ENCODE results near the gene WASHC4. TPM values are rescaled to one million over a fixed set of nuclear protein-coding genes. Genes with fewer than 3 reads are reported as not detected.

Gene WASHC4
- total and polyA plus RNA-seq, 2 experiments from 2014 or later: 75.7 to 83.0 TPM

DNA sequence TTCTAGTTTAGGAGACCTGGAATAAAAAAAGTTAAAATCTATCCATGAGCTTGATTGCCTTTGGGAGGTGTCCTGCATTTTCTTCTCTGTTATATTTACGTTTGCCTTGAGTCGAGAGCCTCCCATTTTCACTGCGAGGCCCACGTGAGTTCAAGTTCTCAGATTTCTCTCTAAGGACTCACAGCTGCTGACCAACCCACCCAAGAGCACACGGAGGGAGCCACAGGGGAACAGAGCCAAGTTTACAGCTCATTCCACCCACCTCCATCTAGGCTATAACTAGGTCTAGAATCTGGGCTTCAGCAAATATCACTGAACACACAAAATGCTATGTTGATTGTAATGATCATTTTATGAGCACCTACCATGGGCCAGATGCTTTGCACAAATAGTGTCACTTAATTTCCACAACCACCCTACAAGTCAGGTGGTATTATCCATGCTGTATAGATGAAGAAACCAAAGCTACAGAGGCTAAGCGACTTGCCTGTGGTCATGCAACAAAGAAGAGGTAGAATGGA, 40.0 kb upstream of the WASHC4 start:
- H3K4me1 Mint-ChIP-seq: peaks cover 5% of the 10 kb centered on the region; the same call in 2 of the 3 replicates
- no peaks in the 10 kb centered on the region; the same call in 1 of the 2 replicates for H3K36me3 ChIP-seq (ENCODE audit: insufficient read depth)
- no peaks in the 10 kb centered on the region for H4K20me1 ChIP-seq (replicated peaks; ENCODE audit: insufficient read depth)
- H3K4me3 ChIP-seq: no peak overlapping the region
- H3K27ac ChIP-seq (ENCODE audit: low read depth): no peak overlapping the region
- H3F3A ChIP-seq (replicated peaks; ENCODE audit: low read depth): no peaks in the 10 kb centered on the region
- DNase-seq (ENCODE audit: low spot score): no peak
- peaks cover 53% of the 10 kb centered on the region for H3K36me3 Mint-ChIP-seq (ENCODE audit: low read depth)
- no peak overlapping the region for H2AFZ ChIP-seq
- ATAC-seq: no peak
- H3K9me2 ChIP-seq (ENCODE audit: insufficient read depth): no peaks in the 10 kb centered on the region
- H3K4me2 ChIP-seq: no peak overlapping the region
- H3K4me3 Mint-ChIP-seq: no peak overlapping the region
- TF ChIP-seq ZNF331 (CRISPR knock-in tag; IDR thresholded peaks at IDR 0.05; ENCODE audit: low read depth) (no peak), STAT1 (IDR thresholded peaks at IDR 0.05; ENCODE audit: unreplicated experiment) (no peak), ZNF114 (CRISPR knock-in tag; IDR thresholded peaks at IDR 0.05) (no peak)
- TF ChIP-seq, protein P1, sequence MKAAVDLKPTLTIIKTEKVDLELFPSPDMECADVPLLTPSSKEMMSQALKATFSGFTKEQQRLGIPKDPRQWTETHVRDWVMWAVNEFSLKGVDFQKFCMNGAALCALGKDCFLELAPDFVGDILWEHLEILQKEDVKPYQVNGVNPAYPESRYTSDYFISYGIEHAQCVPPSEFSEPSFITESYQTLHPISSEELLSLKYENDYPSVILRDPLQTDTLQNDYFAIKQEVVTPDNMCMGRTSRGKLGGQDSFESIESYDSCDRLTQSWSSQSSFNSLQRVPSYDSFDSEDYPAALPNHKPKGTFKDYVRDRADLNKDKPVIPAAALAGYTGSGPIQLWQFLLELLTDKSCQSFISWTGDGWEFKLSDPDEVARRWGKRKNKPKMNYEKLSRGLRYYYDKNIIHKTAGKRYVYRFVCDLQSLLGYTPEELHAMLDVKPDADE (IDR thresholded peaks at IDR 0.05): no peak
- TF ChIP-seq, protein P2, sequence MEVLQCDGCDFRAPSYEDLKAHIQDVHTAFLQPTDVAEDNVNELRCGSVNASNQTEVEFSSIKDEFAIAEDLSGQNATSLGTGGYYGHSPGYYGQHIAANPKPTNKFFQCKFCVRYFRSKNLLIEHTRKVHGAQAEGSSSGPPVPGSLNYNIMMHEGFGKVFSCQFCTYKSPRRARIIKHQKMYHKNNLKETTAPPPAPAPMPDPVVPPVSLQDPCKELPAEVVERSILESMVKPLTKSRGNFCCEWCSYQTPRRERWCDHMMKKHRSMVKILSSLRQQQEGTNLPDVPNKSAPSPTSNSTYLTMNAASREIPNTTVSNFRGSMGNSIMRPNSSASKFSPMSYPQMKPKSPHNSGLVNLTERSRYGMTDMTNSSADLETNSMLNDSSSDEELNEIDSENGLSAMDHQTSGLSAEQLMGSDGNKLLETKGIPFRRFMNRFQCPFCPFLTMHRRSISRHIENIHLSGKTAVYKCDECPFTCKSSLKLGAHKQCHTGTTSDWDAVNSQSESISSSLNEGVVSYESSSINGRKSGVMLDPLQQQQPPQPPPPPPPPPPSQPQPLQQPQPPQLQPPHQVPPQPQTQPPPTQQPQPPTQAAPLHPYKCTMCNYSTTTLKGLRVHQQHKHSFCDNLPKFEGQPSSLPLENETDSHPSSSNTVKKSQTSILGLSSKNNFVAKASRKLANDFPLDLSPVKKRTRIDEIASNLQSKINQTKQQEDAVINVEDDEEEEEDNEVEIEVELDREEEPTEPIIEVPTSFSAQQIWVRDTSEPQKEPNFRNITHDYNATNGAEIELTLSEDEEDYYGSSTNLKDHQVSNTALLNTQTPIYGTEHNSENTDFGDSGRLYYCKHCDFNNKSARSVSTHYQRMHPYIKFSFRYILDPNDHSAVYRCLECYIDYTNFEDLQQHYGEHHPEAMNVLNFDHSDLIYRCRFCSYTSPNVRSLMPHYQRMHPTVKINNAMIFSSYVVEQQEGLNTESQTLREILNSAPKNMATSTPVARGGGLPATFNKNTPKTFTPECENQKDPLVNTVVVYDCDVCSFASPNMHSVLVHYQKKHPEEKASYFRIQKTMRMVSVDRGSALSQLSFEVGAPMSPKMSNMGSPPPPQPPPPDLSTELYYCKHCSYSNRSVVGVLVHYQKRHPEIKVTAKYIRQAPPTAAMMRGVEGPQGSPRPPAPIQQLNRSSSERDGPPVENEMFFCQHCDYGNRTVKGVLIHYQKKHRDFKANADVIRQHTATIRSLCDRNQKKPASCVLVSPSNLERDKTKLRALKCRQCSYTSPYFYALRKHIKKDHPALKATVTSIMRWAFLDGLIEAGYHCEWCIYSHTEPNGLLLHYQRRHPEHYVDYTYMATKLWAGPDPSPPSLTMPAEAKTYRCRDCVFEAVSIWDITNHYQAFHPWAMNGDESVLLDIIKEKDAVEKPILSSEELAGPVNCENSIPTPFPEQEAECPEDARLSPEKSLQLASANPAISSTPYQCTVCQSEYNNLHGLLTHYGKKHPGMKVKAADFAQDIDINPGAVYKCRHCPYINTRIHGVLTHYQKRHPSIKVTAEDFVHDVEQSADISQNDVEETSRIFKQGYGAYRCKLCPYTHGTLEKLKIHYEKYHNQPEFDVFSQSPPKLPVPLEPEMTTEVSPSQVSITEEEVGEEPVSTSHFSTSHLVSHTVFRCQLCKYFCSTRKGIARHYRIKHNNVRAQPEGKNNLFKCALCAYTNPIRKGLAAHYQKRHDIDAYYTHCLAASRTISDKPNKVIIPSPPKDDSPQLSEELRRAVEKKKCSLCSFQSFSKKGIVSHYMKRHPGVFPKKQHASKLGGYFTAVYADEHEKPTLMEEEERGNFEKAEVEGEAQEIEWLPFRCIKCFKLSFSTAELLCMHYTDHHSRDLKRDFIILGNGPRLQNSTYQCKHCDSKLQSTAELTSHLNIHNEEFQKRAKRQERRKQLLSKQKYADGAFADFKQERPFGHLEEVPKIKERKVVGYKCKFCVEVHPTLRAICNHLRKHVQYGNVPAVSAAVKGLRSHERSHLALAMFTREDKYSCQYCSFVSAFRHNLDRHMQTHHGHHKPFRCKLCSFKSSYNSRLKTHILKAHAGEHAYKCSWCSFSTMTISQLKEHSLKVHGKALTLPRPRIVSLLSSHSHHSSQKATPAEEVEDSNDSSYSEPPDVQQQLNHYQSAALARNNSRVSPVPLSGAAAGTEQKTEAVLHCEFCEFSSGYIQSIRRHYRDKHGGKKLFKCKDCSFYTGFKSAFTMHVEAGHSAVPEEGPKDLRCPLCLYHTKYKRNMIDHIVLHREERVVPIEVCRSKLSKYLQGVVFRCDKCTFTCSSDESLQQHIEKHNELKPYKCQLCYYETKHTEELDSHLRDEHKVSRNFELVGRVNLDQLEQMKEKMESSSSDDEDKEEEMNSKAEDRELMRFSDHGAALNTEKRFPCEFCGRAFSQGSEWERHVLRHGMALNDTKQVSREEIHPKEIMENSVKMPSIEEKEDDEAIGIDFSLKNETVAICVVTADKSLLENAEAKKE (CRISPR knock-in tag; IDR thresholded peaks at IDR 0.05): no peak
- H3K27me3 Mint-ChIP-seq (ENCODE audit: insufficient read depth, low read depth, poor library complexity): peaks cover 1% of the 10 kb centered on the region
- H3K9me3 Mint-ChIP-seq: no peaks in the 10 kb centered on the region
- H3K27ac Mint-ChIP-seq: no peak overlapping the region
- H3K27me3 ChIP-seq (ENCODE audit: insufficient read depth): no peaks in the 10 kb centered on the region
- no peaks in the 10 kb centered on the region for H3K4me1 ChIP-seq (ENCODE audit: insufficient read depth)
- no peaks in the 10 kb centered on the region for H3K79me2 ChIP-seq (replicated peaks; ENCODE audit: insufficient read depth)

All from GM23338 (cell line).